Ectodermal cell (in vitro differentiated cells): Measurements from ENCODE around the gene FHL5.
"Not testable (repeated sequence)": the region's sequence is repeated elsewhere in the genome, so short reads cannot be mapped to it uniquely, and the experiment has no call there.

Experiments
- H3K27ac ChIP-seq: 2 replicates; pipeline ENCODE4 v1.7.0; 2013; ENCODE audit warnings: mild to moderate bottlenecking, low read depth, low read length; ENCODE audit not compliant: insufficient read depth, poor library complexity, severe bottlenecking
- H3K27me3 ChIP-seq: 2 replicates; pipeline ENCODE4 v1.7.0; 2013; ENCODE audit warnings: mild to moderate bottlenecking, low read length; ENCODE audit not compliant: insufficient read depth, control insufficient read depth, poor library complexity, severe bottlenecking
- H3K36me3 ChIP-seq: one replicate; pipeline ENCODE4 v1.7.0; 2013; ENCODE audit warnings: low read length; ENCODE audit not compliant: control insufficient read depth, insufficient read depth
- H3K4me1 ChIP-seq: one replicate; pipeline ENCODE4 v1.7.0; 2013; ENCODE audit warnings: low read length; ENCODE audit not compliant: control insufficient read depth, insufficient read depth
- H3K4me3 ChIP-seq: 2 replicates; pipeline ENCODE4 v1.7.0; 2013; ENCODE audit warnings: low read depth, low read length, control low read depth; ENCODE audit not compliant: insufficient read depth
- H3K9me3 ChIP-seq: 2 replicates; pipeline ENCODE4 v1.7.0; 2013; ENCODE audit warnings: mild to moderate bottlenecking, low read length, moderate library complexity; ENCODE audit not compliant: control insufficient read depth
- WGBS, 2 experiments: methylation state at CpG; one replicate each; pipeline ENCODE4 v1.1.7; 2013; ENCODE audit warnings: missing lambda C conversion rate in 2 of 2; 5-methylcytosine and 5-hydroxymethylcytosine counted together

Gene FHL5

DNA sequence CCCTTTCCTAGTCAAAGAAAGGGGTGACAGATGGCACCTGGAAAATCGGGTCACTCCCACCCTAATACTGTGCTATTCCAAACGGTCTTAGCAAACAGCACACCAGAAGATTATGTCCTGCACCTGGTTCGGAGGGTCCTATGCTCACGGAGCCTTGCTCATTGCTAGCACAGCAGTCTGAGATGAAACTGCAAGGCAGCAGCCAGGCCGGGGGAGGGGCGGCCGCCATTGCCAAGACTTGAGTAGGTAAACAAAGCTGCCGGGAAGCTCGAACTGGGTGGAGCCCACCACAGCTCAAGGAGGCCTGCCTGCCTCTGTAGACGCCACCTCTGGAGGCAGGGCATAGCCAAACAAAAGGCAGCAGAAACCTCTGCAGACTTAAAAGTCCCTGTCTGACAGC is 75.1 kb downstream of the FHL5 start:
- not testable (repeated sequence) for H3K4me1 ChIP-seq, H3K4me3 ChIP-seq, H3K36me3 ChIP-seq, H3K27ac ChIP-seq, H3K27me3 ChIP-seq, H3K9me3 ChIP-seq
- 79 to 84% methylated on average over 10 of the region's 10 CpGs for WGBS, 2 experiments

DNA sequence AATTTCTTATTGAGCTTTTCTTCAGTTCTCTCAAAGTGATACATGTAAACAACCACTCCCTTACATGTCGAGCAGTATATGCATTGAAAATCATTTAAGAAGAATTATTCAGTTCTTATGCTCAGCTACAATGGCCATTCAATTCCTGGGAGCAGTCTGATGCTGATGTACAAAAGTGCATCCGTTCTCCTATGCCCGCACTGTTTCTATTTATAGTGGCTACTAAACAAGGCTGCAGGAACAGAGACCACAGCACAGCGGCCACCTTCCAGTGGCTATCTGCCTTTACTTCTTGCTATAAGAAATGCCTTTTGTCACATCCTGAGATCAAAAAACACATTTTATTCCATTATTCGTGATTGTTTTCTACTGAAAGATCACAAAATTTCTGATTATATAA is 82.2 kb downstream of the FHL5 start:
- Histone ChIP-seq H3K36me3 (no peaks in the 10 kb centered on the region), H3K27me3 (no peaks in the 10 kb centered on the region), H3K4me1 (no peaks in the 10 kb centered on the region), H3K27ac (no peak overlapping the region), H3K4me3 (no peak overlapping the region), H3K9me3 (no peaks in the 10 kb centered on the region)
- 89 to 93% methylated on average over 5 of the region's 5 CpGs for WGBS, 2 experiments

DNA sequence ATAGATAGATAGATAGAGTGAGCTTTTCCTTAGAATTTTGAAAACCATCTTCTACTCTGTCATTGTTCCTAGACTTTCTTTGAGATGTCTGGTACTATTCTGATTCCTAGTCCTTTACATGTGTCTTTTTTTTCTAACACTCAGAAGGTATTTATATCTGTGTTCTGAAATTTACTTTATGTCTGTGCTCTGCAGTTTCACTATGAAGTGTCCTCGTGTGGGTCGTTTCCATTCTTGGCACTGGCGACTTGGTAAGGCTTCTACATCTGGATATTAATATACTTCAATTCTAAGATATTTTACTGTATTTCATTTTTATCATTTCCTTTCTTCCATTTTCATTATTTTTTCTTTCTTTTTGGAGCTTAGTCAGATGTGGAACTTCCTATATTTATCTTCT is 87.0 kb downstream of the FHL5 start:
- Histone ChIP-seq H3K27me3 (no peaks in the 10 kb centered on the region), H3K27ac (no peak overlapping the region), H3K9me3 (no peaks in the 10 kb centered on the region), H3K4me1 (no peaks in the 10 kb centered on the region), H3K4me3 (no peak overlapping the region), H3K36me3 (no peaks in the 10 kb centered on the region)
- WGBS, 2 experiments, result 100% methylated on average over 3 of the region's 3 CpGs

- Histone ChIP-seq H3K27ac (no peak overlapping the region), H3K4me1 (no peaks in the 10 kb centered on the region), H3K36me3 (no peaks in the 10 kb centered on the region), H3K4me3 (no peak overlapping the region), H3K27me3 (no peaks in the 10 kb centered on the region), H3K9me3 (no peaks in the 10 kb centered on the region)
- WGBS, 2 experiments, result 89% methylated on average over 1 of the region's 1 CpG; no CpG with 5 or more reads in 1 of the 2 experiments
These were observed 88.9 kb downstream of the FHL5 start for GRCh38 chr6:96651816-96652215.

- no peak overlapping the region for H3K4me3 ChIP-seq
- H3K36me3 ChIP-seq, result no peaks in the 10 kb centered on the region
- no peak overlapping the region for H3K27ac ChIP-seq
- WGBS, 2 experiments, result 80 to 100% methylated on average over 1 to 2 of the region's 2 CpGs
- H3K27me3 ChIP-seq, result no peaks in the 10 kb centered on the region
- no peaks in the 10 kb centered on the region for H3K9me3 ChIP-seq
- no peaks in the 10 kb centered on the region for H3K4me1 ChIP-seq
These were observed 89.6 kb downstream of the FHL5 start for GRCh38 chr6:96652552-96652951.

DNA sequence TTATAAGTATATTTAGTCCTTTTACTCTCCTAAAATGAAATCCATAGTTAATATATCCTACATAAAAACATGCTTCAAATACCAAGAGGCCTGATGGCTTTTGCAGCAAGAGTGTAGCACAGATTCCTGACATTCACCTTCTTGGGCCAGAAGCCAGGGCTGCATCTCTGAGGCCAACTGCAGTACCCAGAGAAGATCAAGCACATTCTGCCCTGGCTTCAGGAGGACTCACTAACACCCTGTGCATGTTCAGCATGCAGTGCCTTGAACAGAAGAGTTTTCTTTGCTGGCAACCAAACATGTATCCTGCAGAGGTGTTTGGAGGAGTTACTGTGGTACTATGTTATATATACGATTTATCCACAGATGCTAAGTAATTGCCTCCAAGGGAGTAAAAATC is 90.3 kb downstream of the FHL5 start:
- Histone ChIP-seq H3K4me3 (no peak overlapping the region), H3K9me3 (no peaks in the 10 kb centered on the region), H3K4me1 (no peaks in the 10 kb centered on the region), H3K27ac (no peak overlapping the region), H3K36me3 (no peaks in the 10 kb centered on the region), H3K27me3 (no peaks in the 10 kb centered on the region)
- 86 to 98% methylated on average over 1 of the region's 1 CpG for WGBS, 2 experiments

DNA sequence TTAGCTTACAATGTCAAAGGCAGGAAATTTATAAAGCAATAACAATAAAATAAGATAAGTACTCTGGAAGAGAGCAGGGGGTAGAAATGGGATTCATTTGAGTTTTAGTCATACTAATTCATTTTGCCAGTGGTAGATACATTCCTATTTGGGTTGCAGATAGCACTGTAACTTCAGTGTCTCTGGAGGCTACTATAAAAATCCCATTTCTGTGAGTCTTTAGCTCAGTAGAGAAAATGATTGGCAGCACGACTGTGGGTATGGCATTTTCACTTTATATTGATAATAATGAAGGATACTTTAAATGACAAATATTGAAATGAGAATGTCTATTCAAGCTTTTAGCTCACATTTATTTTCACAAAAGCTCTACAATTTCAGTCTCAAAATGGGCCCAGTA is 93.6 kb downstream of the FHL5 start:
- Histone ChIP-seq H3K9me3 (no peaks in the 10 kb centered on the region), H3K36me3 (no peaks in the 10 kb centered on the region), H3K4me3 (no peak overlapping the region), H3K27ac (no peak overlapping the region), H3K4me1 (no peaks in the 10 kb centered on the region), H3K27me3 (no peaks in the 10 kb centered on the region)
- WGBS, 2 experiments, result no CpG with 5 or more reads among the region's 1 CpG

DNA sequence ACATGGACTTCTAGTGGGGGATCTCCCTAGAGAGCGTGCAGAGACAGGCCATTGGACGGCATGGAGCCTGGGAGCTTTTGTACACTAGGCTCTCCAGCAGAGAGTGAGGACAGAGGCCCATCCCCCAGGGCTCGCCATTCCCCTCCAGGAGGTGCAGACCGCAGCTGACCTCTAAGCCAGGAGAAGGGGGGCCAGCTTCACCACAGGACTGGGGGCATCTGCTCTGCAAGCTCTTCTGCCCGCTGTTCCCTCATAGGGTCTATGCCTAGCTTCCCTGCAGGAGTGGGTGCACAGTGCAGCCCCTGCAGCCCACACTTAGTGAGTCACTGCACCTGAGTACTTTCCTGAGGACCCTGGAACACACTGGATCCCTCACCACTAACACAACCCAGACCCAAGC is 94.4 kb downstream of the FHL5 start:
- Histone ChIP-seq H3K27ac (no peak overlapping the region), H3K27me3 (no peaks in the 10 kb centered on the region)
- 79 to 82% methylated on average over 5 of the region's 5 CpGs for WGBS, 2 experiments

GRCh38 chr6:96659084-96659845 is 96.3 kb downstream of the FHL5 start:
- H3K4me1 ChIP-seq, result no peaks in the 10 kb centered on the region
- H3K27ac ChIP-seq, result no peak overlapping the region
- 87 to 94% methylated on average over 4 of the region's 4 CpGs for WGBS, 2 experiments
- H3K4me3 ChIP-seq, result no peak overlapping the region
- no peaks in the 10 kb centered on the region for H3K36me3 ChIP-seq
- no peaks in the 10 kb centered on the region for H3K9me3 ChIP-seq
- H3K27me3 ChIP-seq, result no peaks in the 10 kb centered on the region

More for the DNA sequence above, 94.4 kb downstream of the FHL5 start:
- no peaks in the 10 kb centered on the region for H3K36me3 ChIP-seq
- no peaks in the 10 kb centered on the region for H3K9me3 ChIP-seq
- H3K4me3 ChIP-seq, result no peak overlapping the region
- no peaks in the 10 kb centered on the region for H3K4me1 ChIP-seq
